ENCODE measurements around the gene LPCAT1. TPM values are rescaled to one million over a fixed set of nuclear protein-coding genes. Genes with fewer than 3 reads are reported as not detected.

The LPCAT1 gene
- total and polyA plus RNA-seq, 10 of the 15 experiments (the other 5 are each of a cell fraction or from before 2014, with no cell fraction given) = 2.3 to 109 (median 72.7) TPM

DNA sequence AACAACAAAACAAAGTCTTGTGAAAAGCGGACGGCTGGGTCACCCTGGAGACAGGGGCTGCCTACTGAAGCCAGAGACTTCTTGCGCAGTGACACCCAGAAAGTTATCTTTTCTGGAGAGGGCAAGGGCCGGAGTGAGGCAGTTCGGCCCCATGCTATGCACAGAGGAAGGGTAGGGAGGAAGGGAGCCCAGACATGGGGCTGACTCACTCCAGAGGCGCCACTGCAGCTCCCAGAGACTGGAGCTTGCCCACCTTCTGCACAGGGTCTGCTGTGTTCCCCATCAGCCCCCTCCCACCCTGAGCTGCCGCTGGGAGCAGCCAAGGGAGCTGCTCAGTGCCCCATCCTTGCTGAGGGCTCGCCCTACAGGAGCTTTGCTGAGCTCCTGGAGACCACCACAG, 91.9 kb downstream of the LPCAT1 start:
- FAIRE-seq = no peak
- Histone ChIP-seq H3K9ac (ENCODE audit: control insufficient read depth, insufficient read depth, low read length) (no peak overlapping the region), H3K9me3 (replicated peaks; ENCODE audit: control insufficient read depth, insufficient read depth, low read length) (peaks cover 2% of the 10 kb centered on the region), H3K27me3 (replicated peaks in 1 of 2; ENCODE audit: control insufficient read depth in 2 of 2, insufficient read depth in 2 of 2, low read length in 1 of 2) (no peaks in the 10 kb centered on the region), H3K36me3 (ENCODE audit: control insufficient read depth in 2 of 2, insufficient read depth in 2 of 2, low read length in 1 of 2) (no peaks in the 10 kb centered on the region), H2AFZ (ENCODE audit: control insufficient read depth, low read depth, low read length) (no peak overlapping the region), H3K4me1 (ENCODE audit: control insufficient read depth, insufficient read depth, low read length) (no peaks in the 10 kb centered on the region), H3K4me3 (no peak overlapping the region), H4K20me1 (ENCODE audit: control insufficient read depth, insufficient read depth) (no peaks in the 10 kb centered on the region), H3K4me2 (ENCODE audit: control insufficient read depth, insufficient read depth) (no peak overlapping the region), H3K27ac (ENCODE audit: control insufficient read depth, insufficient read depth) (no peak overlapping the region), H3K79me2 (ENCODE audit: control insufficient read depth, insufficient read depth, low read length) (no peaks in the 10 kb centered on the region)
- intact Hi-C loops (cut with micrococcal nuclease; ENCODE audit: unreplicated experiment) (no loop called here), in situ Hi-C loops (cut with MboI) (no loop called here)
- no peak for DNase-seq (ENCODE audit: low read depth, low spot score)
- POLR2A ChIA-PET = no interaction called here
- SMC1A ChIA-PET (ENCODE audit: uncharacterized antibody, unreplicated experiment) = no interaction called here
- RAD21 ChIA-PET (ENCODE audit: unreplicated experiment) = no interaction called here
- CTCF ChIA-PET = no interaction called here
- no TSS peak for BruUV-seq (replicated peaks)
- 45% methylated on average over 6 of the region's 8 CpGs for WGBS (ENCODE audit: insufficient coverage, insufficient replicate concordance, low lambda C conversion rate, missing lambda C conversion rate)
- no peak for ATAC-seq
- no peak for TF ChIP-seq BACH1 (IDR thresholded peaks at IDR 0.05; ENCODE audit: borderline replicate concordance)
- TF ChIP-seq, protein P1, sequence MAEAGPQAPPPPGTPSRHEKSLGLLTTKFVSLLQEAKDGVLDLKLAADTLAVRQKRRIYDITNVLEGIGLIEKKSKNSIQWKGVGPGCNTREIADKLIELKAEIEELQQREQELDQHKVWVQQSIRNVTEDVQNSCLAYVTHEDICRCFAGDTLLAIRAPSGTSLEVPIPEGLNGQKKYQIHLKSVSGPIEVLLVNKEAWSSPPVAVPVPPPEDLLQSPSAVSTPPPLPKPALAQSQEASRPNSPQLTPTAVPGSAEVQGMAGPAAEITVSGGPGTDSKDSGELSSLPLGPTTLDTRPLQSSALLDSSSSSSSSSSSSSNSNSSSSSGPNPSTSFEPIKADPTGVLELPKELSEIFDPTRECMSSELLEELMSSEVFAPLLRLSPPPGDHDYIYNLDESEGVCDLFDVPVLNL (IDR thresholded peaks at IDR 0.05; ENCODE audit: low read depth, low read length) = no peak
- no peak for TF ChIP-seq HDAC2 (IDR thresholded peaks at IDR 0.05)
- TF ChIP-seq POLR2A (IDR thresholded peaks at IDR 0.05; ENCODE audit: low read depth, low read length) = no peak
- TF ChIP-seq RFX5 (IDR thresholded peaks at IDR 0.05; ENCODE audit: low read depth, low read length) = no peak
- TF ChIP-seq, protein P2, sequence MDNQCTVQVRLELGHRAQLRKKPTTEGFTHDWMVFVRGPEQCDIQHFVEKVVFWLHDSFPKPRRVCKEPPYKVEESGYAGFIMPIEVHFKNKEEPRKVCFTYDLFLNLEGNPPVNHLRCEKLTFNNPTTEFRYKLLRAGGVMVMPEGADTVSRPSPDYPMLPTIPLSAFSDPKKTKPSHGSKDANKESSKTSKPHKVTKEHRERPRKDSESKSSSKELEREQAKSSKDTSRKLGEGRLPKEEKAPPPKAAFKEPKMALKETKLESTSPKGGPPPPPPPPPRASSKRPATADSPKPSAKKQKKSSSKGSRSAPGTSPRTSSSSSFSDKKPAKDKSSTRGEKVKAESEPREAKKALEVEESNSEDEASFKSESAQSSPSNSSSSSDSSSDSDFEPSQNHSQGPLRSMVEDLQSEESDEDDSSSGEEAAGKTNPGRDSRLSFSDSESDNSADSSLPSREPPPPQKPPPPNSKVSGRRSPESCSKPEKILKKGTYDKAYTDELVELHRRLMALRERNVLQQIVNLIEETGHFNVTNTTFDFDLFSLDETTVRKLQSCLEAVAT (IDR thresholded peaks at IDR 0.05) = no peak
- no peak for TF ChIP-seq POLR2AphosphoS5 (IDR thresholded peaks at IDR 0.05; ENCODE audit: low read length)
- TF ChIP-seq, protein P3, sequence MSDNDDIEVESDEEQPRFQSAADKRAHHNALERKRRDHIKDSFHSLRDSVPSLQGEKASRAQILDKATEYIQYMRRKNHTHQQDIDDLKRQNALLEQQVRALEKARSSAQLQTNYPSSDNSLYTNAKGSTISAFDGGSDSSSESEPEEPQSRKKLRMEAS (IDR thresholded peaks at IDR 0.05; ENCODE audit: low read depth, low read length) = no peak
- TF ChIP-seq, protein P4, sequence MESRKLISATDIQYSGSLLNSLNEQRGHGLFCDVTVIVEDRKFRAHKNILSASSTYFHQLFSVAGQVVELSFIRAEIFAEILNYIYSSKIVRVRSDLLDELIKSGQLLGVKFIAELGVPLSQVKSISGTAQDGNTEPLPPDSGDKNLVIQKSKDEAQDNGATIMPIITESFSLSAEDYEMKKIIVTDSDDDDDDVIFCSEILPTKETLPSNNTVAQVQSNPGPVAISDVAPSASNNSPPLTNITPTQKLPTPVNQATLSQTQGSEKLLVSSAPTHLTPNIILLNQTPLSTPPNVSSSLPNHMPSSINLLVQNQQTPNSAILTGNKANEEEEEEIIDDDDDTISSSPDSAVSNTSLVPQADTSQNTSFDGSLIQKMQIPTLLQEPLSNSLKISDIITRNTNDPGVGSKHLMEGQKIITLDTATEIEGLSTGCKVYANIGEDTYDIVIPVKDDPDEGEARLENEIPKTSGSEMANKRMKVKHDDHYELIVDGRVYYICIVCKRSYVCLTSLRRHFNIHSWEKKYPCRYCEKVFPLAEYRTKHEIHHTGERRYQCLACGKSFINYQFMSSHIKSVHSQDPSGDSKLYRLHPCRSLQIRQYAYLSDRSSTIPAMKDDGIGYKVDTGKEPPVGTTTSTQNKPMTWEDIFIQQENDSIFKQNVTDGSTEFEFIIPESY (IDR thresholded peaks at IDR 0.05) = no peak
- no peak for TF ChIP-seq STAT1 (conservative IDR thresholded peaks at IDR 0.05)
- TF ChIP-seq NR2F1 (conservative IDR thresholded peaks at IDR 0.05) = no peak
- no peak for TF ChIP-seq ZNF274 (IDR thresholded peaks at IDR 0.05; ENCODE audit: insufficient read depth, insufficient read length)
- TF ChIP-seq FOS (IDR thresholded peaks at IDR 0.05; ENCODE audit: borderline replicate concordance, extremely low read depth, insufficient read length) = no peak
- TF ChIP-seq MTA3 (IDR thresholded peaks at IDR 0.05; ENCODE audit: borderline replicate concordance, low read length) = no peak
- TF ChIP-seq ZNF217 (IDR thresholded peaks at IDR 0.05) = no peak
- TF ChIP-seq TCF3 (IDR thresholded peaks at IDR 0.05; ENCODE audit: borderline replicate concordance, insufficient read depth, low read depth, low read length) = no peak
- no peak for TF ChIP-seq CHD2 (IDR thresholded peaks at IDR 0.05; ENCODE audit: borderline replicate concordance, low read depth, low read length)
- TF ChIP-seq SREBF1 (IDR thresholded peaks at IDR 0.05; ENCODE audit: low read length) = no peak
- TF ChIP-seq ZNF207 (IDR thresholded peaks at IDR 0.05; ENCODE audit: borderline replicate concordance) = no peak
